Endometrial microvascular endothelial cells (primary cell): ENCODE results near the gene SCART1. TPM values are rescaled to one million over a fixed set of nuclear protein-coding genes. Genes with fewer than 3 reads are reported as not detected.
"Not testable (repeated sequence)": the region's sequence is repeated elsewhere in the genome, so short reads cannot be mapped to it uniquely, and the experiment has no call there.

ENCODE experiments used
- in situ Hi-C: cut with HindIII; loops from 2 replicates; pipeline ENCODE4 v1.10.0; 2017; ENCODE audit warnings: low sequenced_read_pairs, low pct_unique_long_range_greater_than_20kb; ENCODE audit errors: inconsistent ontology term
- total RNA-seq: library from RNA; depleted of rRNA; stranded (reverse); fragments of >200 nt; gene quantifications from one replicate; pipeline ENCODE4 v1.2.3, GENCODE V29; 2015; ENCODE audit errors: inconsistent ontology term

SCART1 gene
- total RNA-seq, 1 donor from 2014 or later: not detected

DNA sequence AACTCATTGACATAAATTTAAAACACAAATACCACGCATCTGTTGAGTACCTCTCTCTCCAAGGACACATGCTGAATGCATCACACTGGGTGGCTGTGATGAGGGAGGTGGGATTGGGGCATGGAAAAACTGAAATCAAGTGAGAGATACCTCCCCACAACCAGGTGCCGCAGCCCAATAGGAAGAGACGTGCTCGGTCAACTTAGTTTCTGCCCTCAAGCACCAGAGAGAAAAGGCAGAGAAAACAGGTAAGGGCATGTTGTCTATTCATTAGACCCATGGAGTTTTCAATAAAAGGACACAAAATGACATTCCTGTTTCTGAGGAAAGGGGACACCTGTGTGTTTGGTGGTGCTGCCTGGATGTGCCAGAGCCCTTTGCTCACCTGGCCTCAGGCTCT is 24.2 kb upstream of the SCART1 start:
- in situ Hi-C loops: not testable (repeated sequence)

DNA sequence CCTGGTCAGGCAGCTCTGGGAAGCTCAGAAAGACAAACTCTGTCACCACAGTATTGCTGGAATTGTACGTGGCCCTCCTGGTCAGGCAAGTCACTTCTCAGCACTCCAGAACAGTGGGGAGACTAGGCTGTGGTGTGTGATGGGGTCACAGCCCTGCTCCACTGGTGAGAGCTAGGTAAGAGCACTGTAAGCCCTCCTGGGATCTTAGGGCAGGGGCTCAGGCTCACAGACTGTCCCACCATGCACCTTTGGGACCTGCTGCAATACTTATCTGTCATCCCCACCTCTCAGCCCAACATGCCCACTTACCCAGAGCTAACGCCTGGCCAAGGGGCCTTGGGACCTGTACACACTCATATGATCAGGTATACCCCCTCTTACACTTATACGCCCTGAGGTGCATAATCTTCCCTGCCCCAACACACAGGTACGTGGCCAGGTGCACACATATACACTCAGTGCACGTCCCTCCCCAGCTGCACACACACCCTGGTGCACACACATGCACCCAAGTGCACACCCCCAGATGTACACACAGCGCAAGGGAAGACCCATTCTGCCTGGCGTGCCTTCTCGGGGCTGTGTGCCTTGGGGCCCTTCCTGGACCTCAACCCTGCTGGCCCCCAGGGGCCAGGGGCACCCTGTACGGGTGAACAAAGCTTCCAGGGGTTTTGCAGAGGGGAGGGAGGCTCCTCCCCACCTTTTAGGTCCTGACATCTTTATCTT is 21.7 kb upstream of the SCART1 start:
- in situ Hi-C loops: not testable (repeated sequence)

DNA sequence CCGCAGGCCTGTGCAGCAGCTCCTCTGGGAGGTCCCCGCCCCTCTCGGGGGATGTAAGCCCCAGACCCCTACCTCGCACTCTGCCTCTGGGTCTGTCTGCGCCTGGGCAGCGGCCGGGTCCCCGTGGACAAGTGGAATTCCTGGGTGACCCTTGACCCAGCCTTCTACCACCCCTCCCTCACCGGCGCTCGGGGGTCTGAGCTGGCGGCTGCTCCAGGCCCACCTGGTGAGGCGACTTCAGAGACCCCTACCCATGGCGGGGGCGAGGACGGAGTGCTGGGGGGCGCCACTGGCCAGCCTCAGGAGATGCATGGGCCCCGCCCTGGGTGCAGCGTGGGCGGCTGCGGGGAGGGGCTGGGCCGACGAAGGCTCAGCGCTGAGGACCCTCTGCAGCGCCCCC is 21.0 kb upstream of the SCART1 start:
- in situ Hi-C loops: not testable (repeated sequence)

DNA sequence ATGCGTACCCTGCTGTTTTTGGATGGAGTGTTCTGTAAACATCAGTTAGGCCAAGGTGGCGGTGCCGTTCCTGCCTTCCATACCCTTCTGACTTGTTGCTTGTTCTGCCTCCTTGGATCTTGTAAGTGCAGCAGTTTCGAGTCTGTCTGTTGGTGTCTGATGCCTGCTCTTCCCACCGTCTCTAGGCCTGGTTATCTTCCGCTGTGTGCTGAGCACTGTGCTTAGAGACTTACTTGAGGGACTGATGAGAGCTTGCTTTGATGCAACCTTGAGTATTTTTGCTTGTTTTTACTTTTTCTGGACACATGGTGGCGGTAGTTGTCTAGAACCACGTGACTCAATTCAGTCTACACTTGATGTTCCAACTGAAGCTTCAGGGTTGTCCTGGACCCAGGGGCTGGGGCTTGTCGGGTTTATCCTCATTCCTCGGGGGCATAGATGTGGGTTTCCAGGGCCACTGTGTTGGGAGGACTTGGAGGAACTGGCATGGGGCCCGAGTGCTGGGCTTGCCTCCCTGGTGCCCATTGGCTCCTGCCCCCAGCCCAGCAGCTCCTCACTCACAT is 15.0 kb upstream of the SCART1 start:
- in situ Hi-C loops: no loop called here

DNA sequence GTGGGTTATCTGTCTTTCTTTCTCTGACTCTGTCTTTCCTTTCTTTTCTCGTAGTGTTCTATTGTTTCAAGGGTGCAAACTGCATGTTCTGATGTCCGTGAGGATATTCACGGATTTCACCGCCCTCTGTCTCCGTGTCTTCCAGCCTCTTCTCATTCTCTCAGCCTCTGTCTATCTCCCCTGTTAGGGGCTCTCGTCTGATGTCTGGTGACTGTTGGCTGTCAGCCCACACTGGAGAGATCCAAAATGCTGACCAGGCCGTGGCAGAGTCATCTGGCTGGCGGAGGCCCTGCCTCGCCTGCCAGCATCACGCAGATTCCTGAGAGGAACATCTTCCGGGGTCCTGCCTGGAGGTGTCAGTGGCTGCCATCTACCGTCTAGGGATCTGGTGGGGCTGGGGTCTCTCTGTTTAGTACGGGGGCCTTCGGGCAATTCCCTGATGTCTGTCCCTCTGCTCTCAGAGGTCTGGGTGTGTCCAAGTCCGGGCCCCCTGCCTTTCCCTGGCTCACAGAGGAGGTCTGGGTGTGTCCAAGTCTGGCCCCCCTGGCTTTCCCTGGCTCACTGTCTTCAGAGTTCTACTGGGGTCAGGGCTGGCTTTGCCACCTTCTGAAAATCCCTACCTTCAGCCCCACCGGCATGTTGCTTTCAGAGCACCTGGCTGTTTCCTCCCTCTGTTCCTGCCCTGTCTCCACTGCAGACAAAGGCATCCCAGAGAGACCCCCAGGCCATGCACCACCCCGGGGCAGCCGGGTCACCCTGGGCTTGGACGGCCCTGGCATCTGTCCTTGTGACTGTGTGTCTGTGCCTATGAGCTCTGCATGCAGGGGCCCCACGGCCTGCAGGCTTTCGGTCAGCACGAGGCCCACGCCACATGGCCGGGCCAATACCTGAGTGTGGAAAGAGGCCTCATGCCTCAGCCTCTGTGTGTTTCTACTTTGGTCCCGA is 14.0 kb upstream of the SCART1 start:
- in situ Hi-C loops: no loop called here

DNA sequence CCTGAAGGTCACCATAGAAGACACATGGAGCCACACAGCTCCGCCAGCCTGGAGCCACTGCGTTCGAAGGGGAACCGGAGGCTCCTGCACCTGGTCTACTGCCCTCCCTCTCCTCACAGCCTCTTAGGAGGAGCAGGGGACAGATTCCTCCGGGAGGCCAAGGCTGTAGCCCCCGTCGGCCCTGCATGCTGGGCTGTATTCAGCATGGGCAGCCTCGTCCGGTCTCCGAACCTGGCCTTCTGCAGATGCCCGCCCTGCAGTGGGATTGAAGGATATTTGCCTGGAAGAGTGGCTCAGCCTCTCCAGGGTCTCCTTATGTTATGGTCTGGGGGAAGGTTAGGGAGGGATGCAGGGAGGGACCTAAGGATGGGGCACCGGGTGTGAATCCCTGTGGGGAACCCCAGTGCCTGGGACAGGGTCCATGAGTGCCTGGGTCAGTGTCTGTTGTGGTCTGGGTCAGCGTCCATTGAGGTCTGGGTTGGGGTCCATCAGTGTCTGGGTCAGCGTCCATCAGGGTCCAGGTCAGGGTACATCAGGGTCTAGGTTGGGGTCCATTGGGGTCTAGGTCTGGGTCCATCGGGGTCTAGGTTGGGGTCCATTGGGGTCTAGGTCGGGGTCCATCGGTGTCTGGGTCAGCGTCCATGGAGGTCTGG is 13.0 kb upstream of the SCART1 start:
- in situ Hi-C loops: no loop called here

DNA sequence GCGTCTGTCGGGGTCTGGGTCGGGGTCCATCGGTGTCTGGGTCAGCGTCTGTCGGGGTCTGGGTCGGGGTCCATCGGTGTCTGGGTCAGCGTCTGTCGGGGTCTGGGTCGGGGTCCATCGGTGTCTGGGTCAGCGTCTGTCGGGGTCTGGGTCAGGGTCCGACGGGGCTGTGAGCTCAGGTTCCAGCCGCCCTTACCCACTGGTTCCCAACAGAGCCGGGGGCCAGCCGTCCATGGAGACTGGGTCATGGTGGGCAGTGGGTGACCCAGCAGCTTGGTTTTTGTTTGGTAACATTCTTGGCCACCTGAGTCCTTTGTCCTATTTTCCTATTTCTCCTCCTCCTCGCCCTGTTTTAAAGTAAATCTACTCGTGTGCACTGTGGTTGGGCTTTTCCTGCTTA is 12.4 kb upstream of the SCART1 start:
- in situ Hi-C loops: not testable (repeated sequence)

DNA sequence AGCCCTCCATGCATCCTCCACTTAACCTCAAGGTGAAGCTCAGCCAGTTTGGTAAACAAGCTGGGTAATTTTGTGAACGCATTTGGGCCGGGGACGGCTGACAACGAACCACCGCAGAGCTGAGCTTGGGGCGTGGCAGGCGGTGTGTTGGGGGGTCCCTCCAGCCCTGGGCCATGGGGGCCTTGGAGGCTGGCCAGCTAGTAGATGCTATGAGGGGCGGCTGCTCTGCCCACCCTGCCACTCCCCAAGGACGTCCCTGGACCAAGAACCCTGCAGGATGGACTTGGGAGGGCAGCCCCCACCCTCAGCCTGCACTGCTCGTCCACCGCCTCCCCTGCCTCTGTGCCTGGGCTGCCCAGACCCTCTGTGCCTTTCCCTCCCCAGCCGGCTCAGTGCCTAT is 12.0 kb upstream of the SCART1 start:
- in situ Hi-C loops: no loop called here

DNA sequence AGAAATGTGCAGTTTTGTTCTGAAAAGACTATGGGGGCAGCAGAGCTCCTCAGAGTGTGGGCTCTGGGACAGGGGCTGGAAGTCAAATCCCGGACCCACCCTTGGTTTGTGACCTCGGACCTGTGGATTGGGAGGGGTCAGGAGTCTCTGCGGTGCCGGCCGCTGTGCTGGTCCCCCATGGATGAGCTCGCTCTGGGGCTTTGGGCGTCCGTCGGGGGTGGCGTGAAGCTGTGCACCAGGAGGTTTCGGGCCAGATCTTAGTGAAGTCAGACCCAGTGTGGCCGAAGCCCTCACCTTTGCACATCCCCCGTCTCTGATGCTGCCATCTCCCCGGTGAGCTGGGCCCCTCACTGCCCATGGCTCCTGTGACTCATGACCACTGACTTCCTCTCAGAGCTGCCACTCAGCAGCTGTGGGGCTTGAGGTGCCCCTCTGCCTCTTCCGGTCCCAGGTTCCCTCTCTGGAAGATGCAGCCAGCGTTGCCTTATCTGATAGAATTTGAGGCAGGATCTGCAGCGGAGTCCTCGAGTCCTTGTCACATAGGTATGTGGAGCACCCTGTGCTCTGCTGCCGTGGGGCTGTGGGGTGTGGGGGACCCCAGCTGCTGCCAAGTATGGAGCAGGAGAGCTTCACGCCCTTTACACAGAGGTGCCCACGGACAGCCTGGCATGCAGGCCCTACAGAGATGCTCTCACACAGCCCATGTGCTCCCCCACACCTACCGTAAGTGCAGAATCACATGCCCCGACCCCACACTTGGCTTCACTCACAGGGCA is 11.4 kb upstream of the SCART1 start:
- in situ Hi-C loops: no loop called here

DNA sequence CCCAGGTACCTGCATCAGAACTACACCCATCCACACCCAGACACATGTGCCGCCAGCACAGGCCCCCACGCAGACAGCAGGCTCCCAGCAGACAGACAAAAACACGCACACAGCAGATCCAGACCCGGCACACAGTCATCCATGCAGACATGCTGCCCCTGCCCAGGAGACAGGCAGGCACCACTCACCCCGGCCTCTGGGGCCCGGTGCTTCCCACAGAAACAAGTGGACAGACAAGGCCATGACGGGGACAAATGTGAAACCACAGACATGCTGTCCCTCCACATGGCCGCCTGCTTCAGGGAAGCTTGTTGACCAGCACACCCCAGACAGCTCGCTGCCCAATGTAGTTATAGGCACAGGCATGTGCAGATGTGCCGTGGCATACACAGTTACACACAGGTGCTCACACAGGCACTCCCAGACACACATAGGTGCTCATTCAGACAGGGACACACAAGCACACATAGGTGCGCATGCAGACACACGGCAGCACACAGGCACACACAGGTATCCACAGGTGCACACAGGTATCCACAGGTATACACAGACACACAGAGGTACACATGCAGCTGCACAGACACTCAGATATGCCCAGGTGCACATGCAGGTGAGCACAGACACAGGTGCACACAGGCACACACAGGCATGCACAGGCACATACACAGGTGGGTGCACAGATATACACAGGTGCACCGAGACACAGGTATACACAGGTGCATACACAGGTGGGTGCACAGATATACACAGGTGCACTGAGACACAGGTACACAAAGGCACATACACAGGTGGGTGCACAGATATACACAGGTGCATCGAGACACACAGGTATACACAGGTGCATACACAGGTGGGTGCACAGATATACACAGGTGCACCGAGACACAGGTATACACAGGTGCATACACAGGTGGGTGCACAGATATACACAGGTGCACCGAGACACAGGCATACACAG is 10.5 kb upstream of the SCART1 start:
- in situ Hi-C loops: no loop called here

DNA sequence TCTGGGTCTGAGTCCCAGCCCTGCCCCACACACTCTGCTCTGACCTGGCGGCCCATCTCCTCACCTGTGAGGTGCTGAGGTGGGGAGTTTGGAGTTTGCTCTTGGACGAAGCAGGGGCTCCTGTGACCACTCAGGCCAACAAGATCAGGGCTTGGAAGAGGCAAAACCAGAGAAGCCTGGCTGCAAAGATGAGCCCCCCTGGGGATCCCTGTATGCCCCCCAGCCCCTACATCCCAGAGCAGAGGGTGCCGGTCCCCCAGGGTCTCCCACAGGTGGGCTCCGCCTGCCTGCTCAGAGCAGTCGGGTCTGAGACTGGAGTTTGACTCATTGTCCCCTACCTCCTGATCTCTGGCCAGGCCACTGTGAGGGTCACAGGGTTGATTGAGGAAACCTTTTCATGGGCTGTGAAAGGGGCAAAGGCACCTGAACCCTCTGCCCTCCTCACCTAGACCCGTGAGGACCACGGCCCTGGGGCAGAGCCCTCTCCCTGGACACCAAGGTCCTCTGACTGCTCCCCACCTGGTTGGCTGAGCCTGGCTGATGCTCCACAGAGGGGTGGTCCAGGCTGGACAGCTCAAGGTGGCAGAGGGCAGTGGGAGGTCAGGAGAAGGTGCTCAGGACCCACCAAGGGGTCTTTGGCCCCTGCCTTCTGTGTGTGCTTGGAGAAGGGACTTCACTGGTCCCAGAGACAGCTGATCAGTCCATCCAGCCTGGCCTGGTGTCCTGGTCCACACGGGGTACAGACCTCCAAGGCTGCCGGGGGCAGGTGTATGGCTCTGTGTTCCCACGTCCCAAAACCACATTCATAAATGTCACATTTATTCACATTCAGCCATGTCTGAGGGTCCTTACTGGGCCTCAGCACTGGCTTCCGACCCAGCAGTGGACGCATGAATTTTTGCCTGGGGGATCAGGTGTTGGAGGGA is 9.1 kb upstream of the SCART1 start:
- in situ Hi-C loops: no loop called here

DNA sequence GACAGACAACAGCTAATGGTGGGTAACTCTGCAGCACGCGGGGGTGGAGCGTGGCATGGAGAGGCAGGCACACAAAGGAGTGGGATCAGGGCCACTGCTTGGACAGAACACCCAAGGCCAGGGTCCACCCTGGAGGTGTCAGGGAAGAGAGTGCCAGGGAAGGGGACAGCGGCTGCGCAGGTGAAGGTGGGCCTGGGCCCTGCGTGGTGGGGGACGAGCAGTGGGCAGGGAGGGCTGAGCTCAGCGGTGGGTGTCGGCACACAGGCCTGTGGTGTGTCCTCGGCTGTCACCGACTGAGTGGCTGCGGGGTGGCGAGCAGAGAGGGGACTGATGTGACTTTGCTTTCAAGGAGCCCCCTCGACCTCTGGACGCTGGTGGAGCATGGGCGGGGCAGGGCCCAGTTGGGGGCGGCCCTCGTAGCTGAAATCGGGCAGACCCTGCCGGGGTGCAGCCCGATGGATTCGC is 8.4 kb upstream of the SCART1 start:
- in situ Hi-C loops: no loop called here

DNA sequence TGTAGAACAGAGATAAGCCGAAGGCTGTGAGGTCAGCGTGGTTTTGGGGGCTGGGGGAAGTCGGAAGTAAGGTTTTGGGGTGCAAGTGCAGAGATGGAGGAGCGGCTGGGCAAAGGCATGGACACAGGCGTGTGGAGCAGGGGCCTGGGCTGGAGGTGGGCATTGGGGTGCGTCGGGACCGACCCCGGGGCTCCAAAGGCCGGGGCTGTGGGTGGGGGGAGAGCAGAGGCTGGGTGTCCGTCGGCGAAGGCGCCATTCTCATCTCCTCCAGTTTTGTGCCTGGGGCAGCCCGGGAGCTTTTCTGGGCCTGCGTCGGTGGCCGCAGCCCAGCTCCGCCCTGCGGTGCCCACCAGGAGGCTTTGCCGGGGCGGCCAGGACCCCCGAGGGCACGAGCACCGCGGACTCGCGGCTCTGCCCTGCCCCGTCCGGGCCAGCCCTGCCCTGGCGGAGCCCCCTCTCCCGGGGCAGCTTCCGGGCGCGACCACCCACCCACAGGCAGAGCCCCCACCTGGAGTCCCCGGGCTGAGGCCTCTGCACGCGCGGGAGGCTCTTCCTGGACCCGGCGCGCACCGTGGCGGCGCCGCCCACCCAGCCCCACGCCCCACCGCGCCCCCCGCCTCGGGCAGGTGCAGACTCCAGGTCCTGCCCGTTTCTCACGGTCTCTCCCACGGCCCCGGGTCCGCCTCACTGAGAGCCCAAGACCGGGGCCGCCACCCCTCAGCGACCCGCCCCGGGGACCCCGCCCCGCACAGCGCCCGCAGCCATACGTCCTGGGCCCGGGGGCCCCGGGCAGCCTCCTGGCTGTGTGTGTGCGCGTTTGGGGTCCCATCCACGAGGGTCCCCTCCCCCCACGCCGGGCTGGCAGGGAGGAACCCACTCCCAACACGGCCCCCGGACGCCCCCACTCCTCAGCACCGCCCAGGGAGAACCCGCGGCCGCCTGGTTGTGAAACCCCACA is 7.7 kb upstream of the SCART1 start:
- in situ Hi-C loops: no loop called here

DNA sequence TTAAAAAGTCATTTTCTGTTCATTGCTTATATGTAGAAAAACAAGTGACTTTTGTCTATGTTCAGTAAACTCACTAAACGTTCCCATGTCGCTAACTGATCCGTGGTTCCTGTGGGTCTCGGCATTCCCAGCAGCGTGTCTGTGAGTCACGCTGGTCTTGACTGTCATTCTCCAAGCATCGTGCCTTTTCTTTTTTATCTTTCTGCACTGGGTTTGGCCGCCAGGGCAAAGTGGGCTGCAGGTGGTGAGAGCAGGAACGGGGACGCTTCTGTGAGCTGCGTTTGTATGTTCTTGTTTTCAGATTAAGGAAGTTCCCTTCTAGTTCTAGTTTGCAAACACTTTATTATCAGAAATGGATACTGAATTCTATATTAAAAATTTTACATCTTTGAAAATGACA is 6.8 kb upstream of the SCART1 start:
- in situ Hi-C loops: no loop called here

DNA sequence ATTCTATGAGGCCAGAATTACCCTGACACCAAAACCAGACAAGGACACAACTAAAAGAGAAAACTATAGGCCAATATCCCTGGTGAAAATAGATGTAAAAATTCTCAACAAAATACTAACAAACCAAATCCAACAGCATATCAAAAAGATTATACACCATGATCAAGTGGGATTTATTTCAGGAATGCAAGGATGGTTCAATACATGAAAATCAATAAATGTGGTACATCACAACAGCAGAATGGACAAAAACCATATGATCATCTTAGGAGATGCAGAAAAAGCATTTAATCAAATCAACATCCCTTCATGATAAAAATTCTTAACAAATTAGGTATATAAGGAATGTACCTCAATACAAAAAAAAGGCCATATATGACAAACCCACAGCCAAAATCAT is 5.6 kb upstream of the SCART1 start:
- in situ Hi-C loops: no loop called here
